HG03064 (cell line): ENCODE measurements around the gene PLA2G15.

ENCODE experiments used
- ATAC-seq: cut with Tn5 transposase; IDR thresholded peaks from one replicate; pipeline ENCODE4 v1.9.1; 2021; ENCODE audit warnings: low read depth; ENCODE audit not compliant: unreplicated experiment

The PLA2G15 gene

DNA sequence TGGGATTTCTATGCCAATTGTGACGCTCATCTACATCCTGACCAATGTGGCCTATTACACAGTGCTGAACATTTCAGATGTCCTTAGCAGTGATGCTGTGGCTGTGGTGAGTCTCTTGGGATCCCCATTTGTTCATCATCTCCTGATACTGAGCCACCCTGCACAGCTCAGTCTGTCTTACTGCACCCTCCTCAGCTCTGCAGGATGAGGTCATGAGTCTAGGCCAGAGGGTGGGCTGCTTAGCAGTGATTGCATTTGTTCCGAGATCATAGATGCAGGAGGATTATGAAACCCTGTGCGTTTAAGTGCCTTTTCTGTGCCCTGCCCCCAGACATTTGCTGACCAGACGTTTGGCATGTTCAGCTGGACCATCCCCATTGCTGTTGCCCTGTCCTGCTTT lies 46.1 kb downstream of the PLA2G15 start:
- no peak for ATAC-seq

DNA sequence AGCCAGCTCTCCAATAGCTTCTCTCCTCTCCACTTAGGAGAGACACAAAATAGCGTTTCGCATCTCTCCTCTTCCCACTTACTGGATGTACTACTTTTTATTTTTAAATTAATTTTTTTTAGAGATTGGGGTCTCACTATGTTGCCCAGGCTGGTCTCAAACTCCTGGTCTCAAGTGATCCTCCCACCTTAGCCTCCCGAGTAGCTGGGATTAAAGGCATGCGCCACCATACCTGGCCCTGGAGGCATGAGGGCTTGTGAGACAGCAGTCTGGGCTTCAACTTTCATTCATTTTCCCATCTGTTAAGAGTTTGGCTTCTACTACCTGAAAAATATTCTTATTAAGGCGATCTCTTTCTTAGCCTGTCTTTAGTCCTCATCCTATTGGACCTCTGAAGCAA lies 47.3 kb downstream of the PLA2G15 start:
- no peak for ATAC-seq

DNA sequence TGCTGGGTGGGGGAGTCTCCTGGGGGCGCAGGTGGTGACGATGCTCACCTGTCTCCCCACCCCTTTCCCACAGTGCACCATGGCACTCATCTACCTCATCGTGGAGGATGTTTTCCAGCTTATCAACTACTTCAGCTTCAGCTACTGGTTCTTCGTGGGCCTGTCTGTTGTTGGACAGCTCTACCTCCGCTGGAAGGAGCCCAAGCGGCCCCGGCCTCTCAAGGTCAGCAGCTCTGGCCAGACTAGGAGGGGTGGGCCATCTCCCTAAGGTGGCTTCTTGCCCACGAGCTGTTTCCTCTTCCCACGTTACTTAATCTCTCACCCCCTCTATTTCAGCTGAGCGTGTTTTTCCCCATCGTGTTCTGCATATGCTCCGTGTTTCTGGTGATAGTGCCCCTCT lies 51.1 kb downstream of the PLA2G15 start:
- no peak for ATAC-seq

DNA sequence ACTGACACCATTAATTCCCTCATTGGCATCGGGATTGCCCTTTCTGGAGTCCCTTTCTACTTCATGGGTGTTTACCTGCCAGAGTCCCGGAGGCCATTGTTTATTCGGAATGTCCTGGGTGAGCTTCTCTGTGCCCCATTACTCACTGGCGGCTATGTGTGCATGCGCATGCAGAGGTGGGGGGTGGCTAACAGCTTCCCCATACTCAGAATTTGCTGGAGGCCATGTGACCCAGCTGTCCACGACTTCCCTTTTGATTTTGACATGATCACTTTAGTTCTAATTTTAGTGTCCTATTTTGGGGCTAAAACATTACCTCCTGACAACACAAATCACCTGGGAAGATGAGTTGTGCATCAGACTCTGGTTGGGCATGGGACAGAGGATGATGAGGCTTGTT lies 51.5 kb downstream of the PLA2G15 start:
- ATAC-seq: no peak

DNA sequence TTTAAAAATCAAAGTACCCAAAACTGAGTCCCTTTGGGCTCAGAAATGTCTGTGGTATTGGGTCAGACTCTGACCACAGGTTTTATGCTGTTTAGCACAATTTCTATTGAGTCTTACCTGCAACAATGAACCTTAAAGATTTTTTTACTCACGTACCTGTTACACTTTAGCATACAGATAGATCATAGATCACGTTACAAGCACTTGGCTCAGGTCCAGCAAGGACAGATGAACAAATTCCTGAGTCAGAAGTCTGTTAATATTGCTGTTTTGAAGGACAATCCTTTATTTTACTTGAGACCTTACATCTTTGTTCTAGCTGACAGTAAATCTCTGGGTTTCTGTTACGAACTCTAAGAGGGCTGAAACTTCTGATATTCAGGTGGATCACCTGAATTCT lies 52.7 kb downstream of the PLA2G15 start:
- no peak for ATAC-seq

DNA sequence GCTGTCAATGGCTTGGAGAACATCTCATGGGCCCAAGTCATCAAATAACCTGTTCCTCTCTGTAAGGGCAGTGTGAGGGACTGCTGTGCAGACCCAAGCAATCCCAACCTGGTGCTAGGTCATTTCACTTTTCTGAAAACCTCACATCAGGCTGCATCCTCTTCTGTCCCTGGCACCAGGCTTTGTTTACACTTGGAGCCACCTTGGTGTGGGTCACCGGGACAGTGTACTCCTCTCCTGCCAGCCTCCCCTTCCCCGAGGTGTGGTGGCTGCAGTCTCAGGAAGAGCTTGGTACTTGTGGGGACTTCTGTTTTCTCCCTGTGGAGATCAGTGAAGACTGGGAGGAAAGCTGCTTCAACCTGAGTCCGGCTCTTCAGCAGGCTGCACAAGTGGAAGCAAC lies 53.1 kb downstream of the PLA2G15 start:
- ATAC-seq: no peak

DNA sequence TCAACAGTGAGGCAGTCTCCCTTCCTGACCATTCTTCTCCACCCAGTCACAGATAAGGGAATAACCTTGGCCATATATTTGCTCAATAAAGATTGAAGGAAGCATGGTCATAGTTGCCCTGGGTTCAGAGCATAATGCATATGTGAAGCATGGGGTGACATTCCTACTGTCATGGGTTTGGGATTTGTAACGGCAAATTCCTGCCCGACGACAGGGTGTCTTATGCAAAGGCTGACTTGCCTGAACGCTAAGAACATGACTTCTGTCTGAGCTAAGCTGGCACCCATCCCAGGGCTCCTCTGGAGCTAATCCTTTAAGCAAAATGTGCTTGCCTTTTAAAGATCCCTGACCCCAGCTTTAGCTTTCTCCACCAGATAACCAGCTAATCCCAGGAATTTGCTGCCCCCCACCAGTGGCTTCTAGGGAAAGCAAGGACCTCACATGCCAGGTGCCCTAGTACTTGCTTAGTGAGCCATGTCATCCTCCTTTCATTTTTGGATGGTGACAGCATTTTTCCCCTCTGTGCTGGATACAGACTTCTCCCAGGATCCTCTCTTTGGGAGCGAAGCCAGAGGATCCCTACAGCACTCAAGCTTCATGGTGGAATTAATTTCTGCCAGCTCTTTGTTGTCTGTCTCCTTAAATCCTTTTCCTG lies 53.9 kb downstream of the PLA2G15 start:
- ATAC-seq: no peak

DNA sequence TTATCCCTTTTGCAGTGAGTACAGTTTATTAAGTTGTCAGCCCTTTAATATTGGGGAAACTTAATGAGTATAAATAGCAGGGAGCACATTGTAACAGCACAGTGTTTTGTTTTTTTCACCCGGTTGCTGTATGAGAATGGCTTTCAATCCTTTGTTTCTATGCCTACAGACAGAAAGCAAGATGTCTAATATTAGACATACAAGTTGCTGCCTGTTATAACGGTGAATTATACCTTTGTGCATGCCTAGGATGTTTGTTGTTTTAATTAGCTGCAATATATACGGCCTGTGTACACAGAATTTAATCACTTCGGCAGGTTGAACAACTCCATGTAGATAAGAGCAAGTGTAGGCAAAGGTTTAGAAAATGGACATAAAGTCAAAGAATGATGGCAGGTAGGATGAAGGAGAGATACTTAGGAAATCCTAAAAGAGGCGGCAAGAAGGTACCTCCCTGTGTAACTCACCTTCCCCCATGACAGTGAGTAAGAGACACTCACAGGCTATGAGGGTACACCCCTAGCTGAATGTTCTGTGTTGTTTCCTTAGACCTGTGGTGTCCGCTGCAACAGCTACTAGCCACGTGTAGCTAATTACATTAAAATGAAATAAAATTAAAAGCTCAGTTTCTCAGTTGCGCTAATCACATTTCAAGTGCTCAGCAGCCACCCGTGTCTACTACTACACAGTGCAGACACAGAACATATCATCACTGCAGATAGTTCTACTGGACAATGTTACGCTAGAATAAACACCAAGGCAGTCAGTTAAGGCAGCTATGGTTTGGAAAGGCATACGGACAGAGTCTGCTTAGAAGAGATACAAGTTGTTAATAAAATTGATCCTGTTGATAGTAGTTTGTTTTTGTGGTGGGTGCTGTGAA lies 54.6 kb downstream of the PLA2G15 start:
- no peak for ATAC-seq

DNA sequence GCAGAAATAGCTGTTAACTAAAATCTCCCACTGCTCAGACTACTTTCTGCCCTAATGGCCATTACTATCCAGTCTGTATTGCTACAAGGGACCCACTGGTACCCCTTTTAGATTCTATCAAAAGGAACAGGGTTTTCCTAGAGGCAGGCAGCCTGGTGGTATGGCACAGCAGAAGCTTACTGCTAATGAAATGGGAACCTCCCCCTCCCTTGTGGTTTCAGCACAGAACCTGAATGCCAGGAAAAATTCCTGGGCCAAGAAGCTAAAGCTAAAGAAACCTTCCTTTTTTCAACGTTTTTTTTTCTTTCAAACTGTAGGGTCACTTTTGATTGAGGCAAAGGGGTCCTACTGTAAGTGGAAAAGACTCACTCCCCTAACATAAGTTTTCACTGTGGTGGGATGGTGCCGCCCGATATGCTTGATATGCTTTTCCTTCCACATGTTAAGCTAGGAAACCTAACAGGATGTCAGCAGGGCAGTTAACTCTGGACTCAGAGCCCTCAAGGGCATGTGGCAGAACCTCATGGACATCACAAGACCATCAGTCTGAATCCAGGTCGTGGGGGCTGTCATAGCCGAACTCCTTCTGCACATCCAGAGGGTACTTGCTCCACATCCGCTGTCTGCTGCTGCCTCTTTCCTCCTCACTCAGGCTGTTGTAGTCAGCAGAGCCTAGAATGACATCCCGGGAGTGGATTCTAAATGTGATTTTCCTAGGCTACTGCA lies 55.7 kb downstream of the PLA2G15 start:
- no peak for ATAC-seq

DNA sequence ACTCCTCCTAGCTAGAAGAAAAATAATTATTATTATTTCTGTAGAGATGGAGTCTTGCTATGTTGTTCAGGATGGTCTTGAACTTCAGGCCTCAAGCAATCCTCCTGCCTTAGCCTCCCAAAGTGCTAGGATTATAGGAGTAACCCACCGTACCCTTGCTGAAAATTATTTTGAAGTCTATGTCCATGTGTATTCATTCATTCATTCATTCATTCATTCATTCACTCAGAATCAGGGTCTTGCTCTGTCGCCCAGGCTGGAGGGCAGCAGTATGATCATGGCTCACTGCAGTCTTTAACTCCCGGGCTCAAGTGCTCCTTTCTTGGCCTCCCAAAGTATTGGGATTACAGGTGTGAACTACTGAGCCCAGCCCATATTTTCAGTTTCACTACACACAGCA lies 61.5 kb downstream of the PLA2G15 start:
- ATAC-seq: no peak

DNA sequence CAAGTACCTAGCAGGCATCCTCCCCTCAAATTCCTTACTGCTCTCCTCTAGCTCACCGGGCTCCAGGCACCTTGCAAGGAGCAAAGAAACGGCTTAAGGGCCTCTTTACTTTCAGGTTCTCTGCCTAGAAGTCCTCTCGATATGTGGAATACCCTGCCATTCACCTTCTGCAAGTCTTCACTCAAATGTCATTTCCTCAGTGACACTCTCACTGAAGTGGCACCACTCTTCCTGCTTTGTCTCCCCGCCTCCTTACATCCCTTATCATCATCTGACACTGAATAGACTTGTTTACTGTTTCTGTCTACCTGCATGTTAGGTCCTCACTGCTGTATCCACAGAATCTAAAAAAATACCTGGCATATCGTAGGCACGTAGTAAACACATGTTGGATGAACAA lies 64.6 kb downstream of the PLA2G15 start:
- ATAC-seq: no peak

DNA sequence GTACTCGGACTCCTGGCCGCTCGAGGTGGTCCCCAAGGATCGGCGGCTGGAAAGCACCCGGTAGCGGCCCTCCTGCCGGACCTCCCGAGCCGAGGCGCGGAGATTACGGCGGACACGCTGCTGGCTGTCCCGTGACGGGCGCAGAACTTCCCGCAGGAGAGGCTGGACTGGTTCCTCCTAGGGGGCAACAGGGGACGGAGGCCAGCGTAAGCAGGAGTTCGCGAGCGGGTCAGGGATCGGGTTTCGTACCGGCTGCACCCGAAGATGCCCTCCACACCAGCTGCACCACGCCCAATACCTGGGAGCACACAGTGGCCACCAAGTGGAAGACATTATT lies 65.2 kb downstream of the PLA2G15 start:
- ATAC-seq: peak; percentile 27
